ENCODE measurements around the gene PRR35.

DNA sequence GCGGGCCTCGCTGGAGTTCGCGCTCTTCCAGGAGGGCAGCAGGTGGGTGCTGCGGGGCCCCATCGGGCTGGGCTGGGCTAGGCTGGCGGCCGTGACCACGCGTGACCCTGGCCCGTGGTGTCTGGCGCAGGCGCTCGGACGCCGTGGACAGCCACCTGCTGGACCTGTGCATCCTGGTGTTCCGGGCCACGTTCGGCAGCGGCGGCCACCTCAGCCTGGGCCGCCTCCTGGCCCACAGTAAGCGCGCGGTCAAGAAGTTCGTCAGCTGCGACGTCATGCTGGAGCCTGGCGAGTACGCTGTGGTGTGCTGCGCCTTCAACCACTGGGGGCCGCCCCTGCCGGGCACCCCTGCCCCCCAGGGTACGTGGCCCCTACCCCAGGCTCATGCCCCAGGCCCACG, 8.0 kb upstream of the PRR35 start:
- TF ChIP-seq YY1 (IDR thresholded peaks at IDR 0.05; ENCODE audit: insufficient read depth, insufficient read length) (no peak), SUZ12 (IDR thresholded peaks at IDR 0.05; ENCODE audit: extremely low read depth, insufficient read depth, insufficient read length) (no peak), ZNF274 (IDR thresholded peaks at IDR 0.05; ENCODE audit: low read depth, low read length) (no peak)
